Endothelial cell of umbilical vein (primary cell): ENCODE results near the gene TCEA2.

Source experiments
- POLR2A ChIP-seq: IDR thresholded peaks from 2 replicates; pipeline ENCODE4 v1.6.1; 2012; ENCODE audit warnings: low read depth, mild to moderate bottlenecking, control low read depth, low read length
- TF ChIP-seq, protein P1 (sequence below), 2 donors: IDR thresholded peaks; 1 replicate in 1 of 2; 2 replicates in 1 of 2; pipeline ENCODE4 v1.5.1; 2011; ENCODE audit warnings: low read length in 2 of 2, mild to moderate bottlenecking in 2 of 2, moderate library complexity in 2 of 2, control low read depth in 1 of 2, inconsistent platforms in 1 of 2, low read depth in 1 of 2; ENCODE audit not compliant: insufficient read depth in 1 of 2; ENCODE audit errors: extremely low read depth in 1 of 2

DNA sequence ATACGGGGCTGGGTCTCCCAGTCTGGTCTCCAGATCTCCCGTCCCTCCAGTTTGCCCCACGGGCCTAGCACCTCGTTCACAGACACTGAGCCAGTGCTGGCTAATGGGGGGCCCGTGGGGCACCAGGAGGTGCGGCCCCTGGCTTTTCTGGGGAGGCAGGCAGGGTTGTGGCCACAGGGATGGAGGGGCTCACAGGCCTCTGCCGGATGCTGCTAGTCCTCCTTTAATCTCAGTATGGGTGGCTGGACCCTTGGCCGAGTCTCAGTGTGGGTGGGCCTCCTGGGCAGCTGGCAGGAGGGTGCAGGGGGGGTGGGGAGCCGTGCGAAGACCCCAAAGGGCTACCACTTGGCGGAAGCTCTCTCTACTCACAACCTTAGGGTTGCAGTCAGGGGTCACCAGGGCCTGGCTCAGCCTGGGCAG is 12.0 kb upstream of the TCEA2 start:
- TF ChIP-seq POLR2A, result no peak
- TF ChIP-seq, protein P1, sequence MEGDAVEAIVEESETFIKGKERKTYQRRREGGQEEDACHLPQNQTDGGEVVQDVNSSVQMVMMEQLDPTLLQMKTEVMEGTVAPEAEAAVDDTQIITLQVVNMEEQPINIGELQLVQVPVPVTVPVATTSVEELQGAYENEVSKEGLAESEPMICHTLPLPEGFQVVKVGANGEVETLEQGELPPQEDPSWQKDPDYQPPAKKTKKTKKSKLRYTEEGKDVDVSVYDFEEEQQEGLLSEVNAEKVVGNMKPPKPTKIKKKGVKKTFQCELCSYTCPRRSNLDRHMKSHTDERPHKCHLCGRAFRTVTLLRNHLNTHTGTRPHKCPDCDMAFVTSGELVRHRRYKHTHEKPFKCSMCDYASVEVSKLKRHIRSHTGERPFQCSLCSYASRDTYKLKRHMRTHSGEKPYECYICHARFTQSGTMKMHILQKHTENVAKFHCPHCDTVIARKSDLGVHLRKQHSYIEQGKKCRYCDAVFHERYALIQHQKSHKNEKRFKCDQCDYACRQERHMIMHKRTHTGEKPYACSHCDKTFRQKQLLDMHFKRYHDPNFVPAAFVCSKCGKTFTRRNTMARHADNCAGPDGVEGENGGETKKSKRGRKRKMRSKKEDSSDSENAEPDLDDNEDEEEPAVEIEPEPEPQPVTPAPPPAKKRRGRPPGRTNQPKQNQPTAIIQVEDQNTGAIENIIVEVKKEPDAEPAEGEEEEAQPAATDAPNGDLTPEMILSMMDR (IDR thresholded peaks at IDR 0.05; ENCODE audit: extremely low read depth in 1 of 2, insufficient read depth in 1 of 2, low read depth in 1 of 2, low read length in 2 of 2), result no peak
